ENCODE data around the gene ABHD1. TPM values are rescaled to one million over a fixed set of nuclear protein-coding genes. Genes with fewer than 3 reads are reported as not detected.

The ABHD1 gene
- total RNA-seq, 1 donor from 2014 or later = not detected

GRCh38 chr2:27078267-27079194 is 45.1 kb upstream of the ABHD1 start, which contains the start of gene EMILIN1:
TSS of gene EMILIN1 (plus strand) at chr2:27078615. CDS start at chr2:27079066, 451 bp downstream.
- no peak for DNase-seq (ENCODE audit: low read depth)
- Histone ChIP-seq H3K27me3 (ENCODE audit: control insufficient read depth, insufficient read depth, low read length) (no peaks in the 10 kb centered on the region), H3K36me3 (ENCODE audit: control insufficient read depth, insufficient read depth, low read length) (no peaks in the 10 kb centered on the region), H3K4me3 (ENCODE audit: low read depth, low read length) (peak within 1 kb of the TSS; percentile 8)
- TF ChIP-seq, protein P1, sequence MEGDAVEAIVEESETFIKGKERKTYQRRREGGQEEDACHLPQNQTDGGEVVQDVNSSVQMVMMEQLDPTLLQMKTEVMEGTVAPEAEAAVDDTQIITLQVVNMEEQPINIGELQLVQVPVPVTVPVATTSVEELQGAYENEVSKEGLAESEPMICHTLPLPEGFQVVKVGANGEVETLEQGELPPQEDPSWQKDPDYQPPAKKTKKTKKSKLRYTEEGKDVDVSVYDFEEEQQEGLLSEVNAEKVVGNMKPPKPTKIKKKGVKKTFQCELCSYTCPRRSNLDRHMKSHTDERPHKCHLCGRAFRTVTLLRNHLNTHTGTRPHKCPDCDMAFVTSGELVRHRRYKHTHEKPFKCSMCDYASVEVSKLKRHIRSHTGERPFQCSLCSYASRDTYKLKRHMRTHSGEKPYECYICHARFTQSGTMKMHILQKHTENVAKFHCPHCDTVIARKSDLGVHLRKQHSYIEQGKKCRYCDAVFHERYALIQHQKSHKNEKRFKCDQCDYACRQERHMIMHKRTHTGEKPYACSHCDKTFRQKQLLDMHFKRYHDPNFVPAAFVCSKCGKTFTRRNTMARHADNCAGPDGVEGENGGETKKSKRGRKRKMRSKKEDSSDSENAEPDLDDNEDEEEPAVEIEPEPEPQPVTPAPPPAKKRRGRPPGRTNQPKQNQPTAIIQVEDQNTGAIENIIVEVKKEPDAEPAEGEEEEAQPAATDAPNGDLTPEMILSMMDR (IDR thresholded peaks at IDR 0.05; ENCODE audit: insufficient read depth, low read length, poor library complexity, severe bottlenecking) = no peak

DNA sequence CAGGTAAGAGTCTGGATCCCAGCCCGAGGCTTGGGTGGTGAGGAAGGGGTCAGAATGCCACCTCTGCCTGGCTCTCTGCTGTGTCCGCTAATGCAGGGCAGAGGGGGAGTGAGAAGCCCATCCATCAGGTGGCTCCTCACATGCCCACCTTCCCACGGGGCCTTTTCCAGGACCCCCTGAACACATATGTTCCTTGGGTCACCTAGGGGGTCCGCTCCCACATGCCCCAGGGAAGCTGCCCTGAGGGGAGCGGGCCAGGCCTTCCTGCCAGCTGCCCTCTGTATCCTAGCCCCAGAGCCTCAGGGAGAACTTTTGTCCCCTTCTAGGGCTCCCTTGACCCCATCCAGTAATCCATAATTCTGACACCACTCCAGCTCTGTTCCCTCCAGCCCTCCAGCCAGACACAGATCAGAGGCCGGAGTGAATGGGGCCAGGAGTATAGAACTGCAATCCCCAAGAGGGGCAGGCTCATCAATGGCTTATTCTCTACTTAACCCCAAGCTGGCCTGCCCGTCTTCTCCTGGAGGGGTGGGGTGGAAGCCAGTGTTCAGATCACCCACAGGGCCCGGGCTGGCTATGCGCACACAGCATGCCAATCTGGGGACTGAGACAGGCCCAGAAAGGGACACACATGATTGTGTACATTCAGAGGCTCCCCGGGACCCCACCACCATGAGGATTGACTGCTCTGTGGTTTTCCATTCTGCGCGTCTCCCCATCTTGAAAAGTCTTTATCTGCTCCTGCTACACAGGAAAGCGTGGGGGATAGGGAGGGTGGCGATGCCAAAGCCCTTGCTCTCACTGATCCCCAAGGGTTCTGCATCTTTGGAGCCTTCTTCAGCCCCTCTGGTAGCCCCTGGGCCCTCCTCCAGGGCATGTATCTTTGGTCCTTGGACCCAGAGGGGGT is 44.1 kb upstream of the ABHD1 start:
- Histone ChIP-seq H3K4me3 (ENCODE audit: low read depth, low read length) (no peak overlapping the region), H3K27me3 (ENCODE audit: control insufficient read depth, insufficient read depth, low read length) (no peaks in the 10 kb centered on the region), H3K36me3 (ENCODE audit: control insufficient read depth, insufficient read depth, low read length) (no peaks in the 10 kb centered on the region)
- TF ChIP-seq, protein P1 (IDR thresholded peaks at IDR 0.05; ENCODE audit: insufficient read depth, low read length, poor library complexity, severe bottlenecking) = no peak
- DNase-seq (ENCODE audit: low read depth) = no peak

DNA sequence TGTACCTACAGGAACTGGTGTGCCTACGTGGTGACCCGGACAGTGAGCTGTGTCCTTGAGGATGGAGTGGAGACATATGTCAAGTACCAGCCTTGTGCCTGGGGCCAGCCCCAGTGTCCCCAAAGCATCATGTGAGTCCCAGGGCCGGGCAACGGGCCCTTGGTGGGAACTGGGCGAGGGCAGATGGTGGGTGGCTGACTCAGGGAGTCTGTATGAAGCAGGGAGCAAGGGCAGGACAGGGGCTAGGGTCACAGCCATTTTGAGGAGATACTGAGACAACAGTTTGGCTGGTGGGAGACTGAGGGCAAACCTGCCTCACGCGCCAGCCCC is 43.5 kb upstream of the ABHD1 start:
- no peaks in the 10 kb centered on the region for H3K27me3 ChIP-seq (ENCODE audit: control insufficient read depth, insufficient read depth, low read length)

GRCh38 chr2:27080603-27080936 is 43.0 kb upstream of the ABHD1 start:
- DNase-seq (ENCODE audit: low read depth) = no peak
- H3K36me3 ChIP-seq (ENCODE audit: control insufficient read depth, insufficient read depth, low read length) = no peaks in the 10 kb centered on the region
- no peaks in the 10 kb centered on the region for H3K27me3 ChIP-seq (ENCODE audit: control insufficient read depth, insufficient read depth, low read length)
- H3K4me3 ChIP-seq (ENCODE audit: low read depth, low read length) = no peak overlapping the region
- TF ChIP-seq, protein P1 (IDR thresholded peaks at IDR 0.05; ENCODE audit: insufficient read depth, low read length, poor library complexity, severe bottlenecking) = no peak

More for the DNA sequence above, 43.5 kb upstream of the ABHD1 start:
- no peak for DNase-seq (ENCODE audit: low read depth)
- TF ChIP-seq, protein P1 (IDR thresholded peaks at IDR 0.05; ENCODE audit: insufficient read depth, low read length, poor library complexity, severe bottlenecking) = no peak
- Histone ChIP-seq H3K36me3 (ENCODE audit: control insufficient read depth, insufficient read depth, low read length) (no peaks in the 10 kb centered on the region), H3K4me3 (ENCODE audit: low read depth, low read length) (no peak overlapping the region)

DNA sequence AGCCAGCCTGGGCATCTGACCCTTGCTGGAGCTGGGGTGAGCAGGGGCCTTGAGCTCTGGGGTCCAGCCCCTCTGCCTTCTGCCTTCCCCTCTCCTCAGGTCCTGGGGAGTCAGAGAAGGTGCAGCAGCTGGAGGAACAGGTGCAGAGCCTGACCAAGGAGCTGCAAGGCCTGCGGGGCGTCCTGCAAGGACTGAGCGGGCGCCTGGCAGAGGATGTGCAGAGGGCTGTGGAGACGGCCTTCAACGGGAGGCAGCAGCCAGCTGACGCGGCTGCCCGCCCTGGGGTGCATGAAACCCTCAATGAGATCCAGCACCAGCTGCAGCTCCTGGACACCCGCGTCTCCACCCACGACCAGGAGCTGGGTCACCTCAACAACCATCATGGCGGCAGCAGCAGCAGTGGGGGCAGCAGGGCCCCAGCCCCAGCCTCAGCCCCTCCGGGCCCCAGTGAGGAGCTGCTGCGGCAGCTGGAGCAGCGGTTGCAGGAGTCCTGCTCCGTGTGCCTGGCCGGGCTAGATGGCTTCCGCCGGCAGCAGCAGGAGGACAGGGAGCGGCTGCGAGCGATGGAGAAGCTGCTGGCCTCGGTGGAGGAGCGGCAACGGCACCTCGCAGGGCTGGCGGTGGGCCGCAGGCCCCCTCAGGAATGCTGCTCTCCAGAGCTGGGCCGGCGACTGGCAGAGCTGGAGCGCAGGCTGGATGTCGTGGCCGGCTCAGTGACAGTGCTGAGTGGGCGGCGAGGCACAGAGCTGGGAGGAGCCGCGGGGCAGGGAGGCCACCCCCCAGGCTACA is 41.4 kb upstream of the ABHD1 start:
- H3K36me3 ChIP-seq (ENCODE audit: control insufficient read depth, insufficient read depth, low read length) = no peaks in the 10 kb centered on the region

More for the DNA sequence above, 41.4 kb upstream of the ABHD1 start:
- H3K27me3 ChIP-seq (ENCODE audit: control insufficient read depth, insufficient read depth, low read length) = no peaks in the 10 kb centered on the region
- DNase-seq (ENCODE audit: low read depth) = no peak
- H3K4me3 ChIP-seq (ENCODE audit: low read depth, low read length) = no peak overlapping the region
- TF ChIP-seq, protein P1 (IDR thresholded peaks at IDR 0.05; ENCODE audit: insufficient read depth, low read length, poor library complexity, severe bottlenecking) = no peak

Measured in kidney epithelial cell (primary cell).